HG03460 (cell line): ENCODE measurements around the gene NOA1.

Experiments used
- ATAC-seq: cut with Tn5 transposase; IDR thresholded peaks from one replicate; pipeline ENCODE4 v1.9.1; 2021; ENCODE audit not compliant: unreplicated experiment

The NOA1 gene

DNA sequence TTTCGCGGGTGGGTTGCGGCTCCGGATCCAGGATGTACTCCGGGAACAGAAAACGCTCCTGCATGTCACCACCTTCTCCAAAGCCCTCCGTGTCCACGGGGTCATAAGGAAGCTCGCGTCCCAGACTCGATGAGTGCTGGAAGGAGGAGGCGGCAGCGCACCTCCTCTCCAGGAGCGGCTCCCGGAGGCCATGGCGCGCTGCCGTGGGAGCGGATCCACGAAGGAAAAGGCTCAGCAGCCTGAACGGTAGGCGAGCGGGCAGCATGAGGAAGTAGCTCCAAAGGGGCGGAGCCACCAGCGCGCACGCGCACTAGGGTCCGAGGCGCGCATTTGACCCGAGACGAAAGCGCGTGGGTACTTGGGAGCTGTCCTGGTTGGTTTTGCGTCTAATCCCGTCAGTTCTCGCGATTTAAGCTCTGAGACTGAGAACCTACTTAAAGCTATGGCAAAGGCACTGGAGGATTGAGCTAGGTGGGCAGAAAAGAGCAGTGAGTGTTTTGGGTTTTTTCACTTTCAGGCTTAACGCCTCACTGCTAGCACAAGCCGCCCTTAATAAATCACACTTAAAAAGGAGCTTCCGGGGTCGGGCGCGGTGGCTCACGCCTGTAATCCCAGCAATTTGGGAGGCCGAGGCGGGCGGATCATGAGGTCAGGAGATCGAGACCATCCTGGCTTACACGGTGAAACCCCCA, at the start of gene NOA1:
Gene NOA1, minus strand, starts transcription at position 286 of the 692 bp plus-strand sequence. Its CDS starts 21 bp downstream, at position 265.
- ATAC-seq, result peak; percentile 85

GRCh38 chr4:57023104-57023503, 45.7 kb upstream of the NOA1 start:
- no peak for ATAC-seq

DNA sequence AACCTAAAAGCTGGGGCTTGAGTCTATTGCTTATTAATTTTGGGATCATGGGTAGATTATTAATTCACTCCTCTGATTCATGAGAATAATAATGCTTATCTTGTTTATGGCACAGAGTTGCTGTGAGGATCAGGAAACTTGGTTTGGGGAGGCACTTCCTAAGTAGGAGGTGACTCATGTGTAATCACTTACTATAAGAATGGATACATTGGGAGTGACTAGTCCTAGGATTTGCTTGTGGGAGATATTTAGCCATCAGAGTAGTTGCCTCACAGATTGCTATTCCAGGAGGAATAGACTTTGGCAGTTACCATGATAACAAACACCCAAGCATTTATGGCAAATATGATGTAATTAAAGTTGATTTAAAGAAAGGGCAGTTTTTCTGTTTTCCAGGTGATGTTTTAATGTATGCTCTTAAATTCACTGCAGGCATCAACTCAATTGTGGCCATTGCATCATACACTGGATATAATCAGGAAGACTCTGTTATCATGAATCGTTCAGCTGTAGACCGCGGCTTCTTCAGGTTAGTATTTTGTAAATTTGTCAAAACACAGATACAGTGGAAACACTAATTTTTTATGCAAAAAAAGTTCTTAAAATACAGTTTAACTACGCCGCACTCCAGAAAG, 43.2 kb upstream of the NOA1 start:
- no peak for ATAC-seq

GRCh38 chr4:57018980-57019379, 41.6 kb upstream of the NOA1 start:
- no peak for ATAC-seq

DNA sequence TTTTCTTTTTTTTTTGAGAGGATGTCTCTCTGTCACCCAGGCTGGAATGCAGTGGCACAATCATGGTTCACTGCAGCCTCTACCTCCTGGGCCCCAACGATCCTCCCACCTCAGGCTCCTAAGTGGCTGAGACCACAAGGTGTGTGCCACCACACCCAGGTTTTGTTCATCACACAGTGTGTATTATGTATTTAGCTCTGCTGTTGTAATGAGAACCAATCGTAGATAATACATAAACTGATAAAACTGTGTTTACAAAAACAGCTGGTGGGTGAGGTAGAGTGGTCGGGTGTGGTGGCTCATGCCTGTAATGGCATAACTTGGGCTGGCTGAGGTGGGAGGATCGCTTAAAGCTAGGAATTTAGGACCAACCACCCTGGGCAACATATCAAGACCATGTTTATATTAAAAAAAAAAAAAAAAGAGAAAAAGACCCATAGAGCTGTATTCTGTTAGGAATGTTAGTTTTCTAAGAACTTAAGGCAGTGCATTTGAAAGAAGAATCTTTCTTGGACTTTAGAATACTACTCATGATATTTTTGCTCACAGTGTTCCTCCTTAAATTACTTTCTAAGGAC, 36.2 kb upstream of the NOA1 start:
- no peak for ATAC-seq

DNA sequence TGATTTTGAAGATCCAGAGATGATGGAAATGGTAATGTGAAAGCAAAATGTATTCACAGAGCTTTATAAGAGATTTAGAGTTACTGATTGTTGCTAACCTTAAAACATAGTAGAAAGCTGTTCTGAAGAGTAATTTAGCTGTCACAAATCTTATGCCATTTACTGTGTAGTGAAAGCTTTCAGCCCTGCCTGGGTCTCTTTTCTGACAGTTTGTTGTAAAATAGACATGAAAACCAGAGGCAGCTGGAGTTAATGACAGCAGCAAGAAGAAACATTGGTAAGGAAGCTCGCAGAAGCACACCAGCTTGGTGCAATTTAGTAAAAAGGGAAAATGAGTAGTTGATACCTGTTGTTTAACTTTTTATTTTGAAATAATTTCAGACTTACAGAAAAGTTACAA, 22.3 kb upstream of the NOA1 start:
- no peak for ATAC-seq

DNA sequence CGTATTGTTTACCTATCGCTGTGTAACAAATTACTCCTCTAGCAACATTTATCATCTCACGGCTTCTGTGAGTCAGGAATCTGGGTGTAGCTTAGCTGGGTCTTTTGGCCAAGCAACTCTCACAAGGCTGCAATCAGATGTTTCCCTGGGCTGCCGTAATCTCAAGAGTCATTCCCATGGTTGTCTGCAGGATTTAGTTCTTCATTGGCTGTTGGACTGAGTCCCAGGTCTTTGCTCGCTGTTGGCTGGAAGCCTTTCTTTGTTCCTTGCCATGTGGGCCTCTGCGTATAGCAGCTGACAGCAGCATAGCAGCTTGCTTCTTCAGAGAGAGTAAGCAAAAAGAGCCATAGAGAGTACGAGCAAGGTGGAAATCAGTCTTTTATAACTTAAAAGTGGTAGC, 18.1 kb upstream of the NOA1 start:
- ATAC-seq, result no peak

DNA sequence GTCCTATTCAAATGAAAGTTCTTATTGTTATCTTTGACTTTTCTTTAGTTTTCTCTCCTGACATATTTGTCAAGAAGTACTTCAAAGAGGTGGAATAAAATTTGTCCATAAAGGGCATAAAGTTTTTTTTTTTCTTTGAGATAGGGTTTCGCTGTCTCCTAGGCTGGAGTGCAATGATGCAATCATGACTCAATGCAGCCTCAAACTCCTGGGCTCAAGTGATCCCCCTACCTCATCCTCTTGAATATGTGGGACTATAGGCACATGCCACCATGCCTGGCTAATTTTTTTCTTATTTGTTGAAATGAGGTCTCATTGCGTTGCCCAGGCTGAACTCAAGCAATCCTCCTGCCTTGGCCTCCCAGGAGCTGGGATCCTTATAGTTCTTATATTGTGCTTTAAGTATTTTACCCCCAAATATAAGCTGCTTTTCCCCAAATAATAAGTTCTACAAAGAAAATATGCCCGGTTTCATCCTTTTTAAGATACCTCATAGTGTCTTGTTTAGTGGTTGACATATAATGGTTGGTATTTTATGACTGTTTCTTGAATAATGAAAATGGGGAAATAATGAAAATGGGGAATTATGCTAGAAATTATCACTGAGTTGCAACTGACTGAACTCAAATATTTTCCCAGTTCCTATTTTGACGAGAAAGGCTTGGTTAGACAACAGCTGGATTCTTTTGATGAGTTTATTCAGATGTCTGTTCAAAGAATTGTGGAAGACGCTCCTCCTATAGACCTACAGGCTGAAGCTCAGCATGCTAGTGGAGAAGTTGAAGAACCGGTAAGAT, 12.9 kb upstream of the NOA1 start:
- ATAC-seq, result no peak

DNA sequence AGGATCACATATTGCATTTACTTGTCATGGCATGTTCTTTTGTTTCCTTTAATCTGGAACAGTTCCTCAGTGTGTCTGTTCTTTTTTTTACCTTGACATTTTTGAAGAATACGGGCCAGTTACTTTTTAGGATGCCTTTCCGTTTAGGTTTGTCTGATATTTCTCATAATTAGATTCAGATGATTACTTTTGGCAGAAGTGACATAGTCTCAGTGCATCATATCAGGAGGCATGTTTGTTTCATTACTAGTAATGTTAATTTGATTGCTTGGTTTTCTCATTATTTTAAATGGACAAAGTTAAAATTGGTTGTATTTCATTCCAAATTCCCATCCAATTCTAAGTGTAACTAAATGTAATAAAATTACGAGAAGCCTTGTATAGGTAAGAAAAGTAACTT, 9.5 kb upstream of the NOA1 start:
- ATAC-seq, result no peak

- no peak for ATAC-seq
Observed at GRCh38 chr4:56986192-56986591, 8.8 kb upstream of the NOA1 start.

DNA sequence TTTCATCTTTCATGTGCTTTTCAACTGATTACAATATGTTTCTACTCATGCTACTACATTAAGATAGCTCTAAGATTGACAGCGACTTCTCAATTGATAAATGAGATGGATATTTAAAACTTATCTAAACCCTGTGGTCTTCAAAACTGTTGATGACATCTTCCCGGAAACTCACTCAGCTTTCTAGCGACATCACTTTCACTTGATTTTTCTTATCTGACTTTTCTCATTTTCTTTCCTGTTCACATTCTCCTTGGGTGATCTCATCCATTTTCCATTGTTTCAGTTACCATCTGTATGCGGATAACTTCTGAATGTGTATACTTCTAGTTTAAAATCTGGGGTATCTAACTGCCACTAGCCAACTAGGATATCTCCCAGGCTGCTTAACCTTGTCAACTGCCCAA, 4.4 kb upstream of the NOA1 start:
- ATAC-seq, result no peak

DNA sequence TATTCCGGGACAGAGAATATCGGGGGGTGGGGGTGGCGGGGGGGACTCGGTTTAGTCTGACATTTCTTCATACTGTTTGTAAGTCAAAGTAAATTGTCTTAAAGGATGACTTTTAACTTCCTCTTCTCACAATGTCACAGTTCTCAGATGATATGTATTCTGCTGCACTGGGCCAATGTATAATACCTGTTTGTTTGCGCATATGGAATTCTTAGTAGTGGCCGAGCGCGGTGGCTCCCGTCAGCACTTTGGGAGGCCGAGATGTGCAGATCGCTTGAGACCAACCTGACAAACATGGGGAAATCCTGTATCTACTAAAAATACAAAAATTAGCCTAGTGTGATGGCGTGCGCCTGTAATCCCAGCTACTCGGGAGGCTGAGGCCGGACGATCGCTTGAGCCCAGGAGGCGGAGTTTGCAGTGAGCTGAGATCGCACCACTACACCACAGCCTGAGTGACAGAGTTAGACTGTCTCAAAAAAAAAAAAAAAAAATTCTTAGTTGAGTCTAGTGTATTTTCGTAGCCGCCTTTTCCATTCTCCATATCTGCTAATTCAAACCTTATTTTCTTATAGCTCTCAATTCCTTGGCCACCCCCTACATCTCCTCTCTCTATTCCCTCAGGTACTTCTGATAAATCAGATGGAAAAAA, 2.1 kb upstream of the NOA1 start:
- ATAC-seq, result no peak

DNA sequence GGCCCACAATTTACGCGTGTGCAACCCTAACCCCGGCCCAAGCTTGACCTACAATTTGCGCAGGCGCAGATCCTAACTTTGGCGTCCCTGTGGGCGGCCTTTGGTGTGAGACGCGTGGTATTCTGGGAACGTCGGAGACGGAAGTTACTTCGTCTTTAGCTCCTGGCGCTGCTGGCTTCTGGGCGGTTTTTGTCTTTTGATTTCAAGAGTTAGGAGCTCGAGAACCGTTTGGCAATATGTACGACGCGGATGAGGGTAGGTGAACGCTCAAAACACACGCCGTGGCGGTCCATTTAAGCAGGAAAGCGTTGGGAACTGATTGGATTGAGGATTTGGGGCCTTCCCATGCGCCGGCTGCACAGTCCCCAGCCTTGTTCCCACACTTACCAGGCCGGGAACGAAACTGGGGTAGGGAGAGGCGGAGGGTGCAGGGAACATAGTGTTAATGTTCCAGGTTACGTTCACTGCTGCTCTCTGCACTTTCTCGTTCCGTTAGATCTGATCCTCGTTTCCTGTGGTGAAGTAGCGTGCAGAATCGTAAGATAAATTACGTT, 1.4 kb upstream of the NOA1 start, which contains the start of gene POLR2B:
Gene POLR2B, plus strand, starts transcription at position 147 of the 554 bp plus-strand sequence. Its CDS starts 90 bp downstream, at position 237.
- peak; percentile 53 for ATAC-seq

DNA sequence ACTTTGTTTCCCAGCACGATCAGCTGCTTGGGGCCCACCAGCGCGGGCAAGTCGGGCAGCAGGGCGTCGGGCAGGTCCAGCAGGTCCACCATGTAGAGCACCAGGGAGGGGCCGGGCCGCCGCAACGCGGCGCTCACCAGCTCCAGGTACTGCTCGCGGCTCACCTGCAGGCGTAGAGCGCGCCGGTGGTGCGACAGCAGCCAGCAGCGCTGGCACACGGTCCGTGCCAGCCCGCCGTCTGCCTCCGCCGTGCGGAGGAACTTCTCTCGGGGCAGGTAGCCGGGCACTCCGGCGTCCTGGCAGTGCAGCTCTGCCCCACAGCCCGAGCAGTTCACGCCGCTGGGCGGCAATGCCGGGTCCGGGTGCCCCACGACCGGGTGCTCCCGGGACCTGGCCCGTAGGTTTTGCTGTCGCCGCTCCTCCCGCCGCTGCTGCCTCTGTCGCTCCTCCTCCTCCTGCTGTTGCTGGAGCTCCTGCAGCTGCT, 527 bp downstream of the NOA1 start:
- peak; percentile 24 for ATAC-seq

GRCh38 chr4:56976283-56976836, 1.0 kb downstream of the NOA1 start:
- no peak for ATAC-seq

DNA sequence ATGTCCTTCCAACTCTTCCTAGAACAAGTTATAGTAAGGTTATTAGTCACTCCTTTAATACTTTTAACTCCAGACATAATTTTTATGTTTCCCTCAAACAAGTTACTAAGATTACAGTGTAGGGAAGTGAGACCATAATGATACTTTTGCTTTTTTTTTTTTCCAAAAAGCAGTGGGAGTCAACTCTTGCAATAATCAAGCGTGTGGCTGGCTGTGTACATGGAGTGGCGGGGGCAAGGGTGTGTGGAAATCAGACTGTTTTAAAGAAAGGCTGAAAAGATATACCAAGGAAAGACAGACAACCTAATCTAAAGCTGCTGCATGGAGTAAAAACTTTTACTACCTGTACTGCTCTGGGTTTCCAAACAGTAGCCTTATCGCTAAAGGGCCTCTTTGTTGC, 4.1 kb downstream of the NOA1 start:
- no peak for ATAC-seq

DNA sequence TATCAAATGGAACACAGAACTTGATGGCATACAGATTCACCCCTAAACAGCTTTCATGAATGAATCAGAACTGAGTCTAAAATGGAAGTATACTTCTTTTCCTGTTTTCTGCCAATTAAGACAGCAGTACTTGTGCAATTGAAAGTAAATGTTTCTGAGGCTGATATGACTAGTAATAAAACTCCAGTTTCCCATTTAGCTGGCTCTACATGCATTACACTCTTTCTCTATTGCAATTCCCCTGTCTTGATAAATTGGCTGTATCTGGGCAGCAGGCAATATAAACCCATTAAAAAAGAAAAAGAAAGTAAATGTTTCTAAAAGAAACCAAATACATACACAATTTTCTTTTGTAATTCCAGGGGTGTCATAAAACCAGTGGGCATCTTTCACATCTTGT, 4.6 kb downstream of the NOA1 start:
- no peak for ATAC-seq

- no peak for ATAC-seq
Observed at GRCh38 chr4:56972389-56972788, 5.0 kb downstream of the NOA1 start.

GRCh38 chr4:56971383-56971782, 6.0 kb downstream of the NOA1 start:
- ATAC-seq, result no peak

DNA sequence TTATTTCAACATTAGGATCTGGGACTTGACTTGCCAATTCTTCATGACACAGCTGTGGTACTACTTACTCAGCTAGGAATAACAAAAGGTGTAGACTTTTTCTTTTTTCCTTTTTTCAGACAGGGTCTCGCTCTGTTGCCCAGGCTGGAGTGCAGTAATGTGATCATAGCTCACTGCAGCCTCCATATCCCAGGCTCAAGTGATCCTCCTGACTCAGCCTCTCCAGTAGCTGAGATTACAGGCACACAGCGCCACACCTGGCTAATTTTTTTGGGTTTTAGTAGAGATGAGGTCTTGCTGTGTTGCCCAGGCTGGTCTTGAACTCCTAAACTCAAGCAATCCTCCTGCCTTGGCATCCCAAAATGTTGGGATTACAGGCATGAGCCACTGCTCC, 16.3 kb downstream of the NOA1 start:
- no peak for ATAC-seq
